ENCODE data around the gene MPC2. TPM values are rescaled to one million over a fixed set of nuclear protein-coding genes. Genes with fewer than 3 reads are reported as not detected.

Gene MPC2
- total RNA-seq, 1 donor from 2014 or later: 28.6 TPM

- Mint-ChIP-seq H3K4me1 (peaks cover under 1% of the 10 kb centered on the region), H3K9me3 (no peaks in the 10 kb centered on the region), H3K36me3 (ENCODE audit: low read depth) (peaks cover 38% of the 10 kb centered on the region), H3K27me3 (no peaks in the 10 kb centered on the region), H3K4me3 (no peak overlapping the region), H3K27ac (no peak overlapping the region)
- ChIA-PET CTCF (no interaction called here), POLR2A (interaction anchor here (1.7 kb wide), 1 partner anchor 20 kb away, joined by 9 read pairs; the partner anchor contains the start of genes DCAF6 and MPC2)
- no peak for TF ChIP-seq CTCF (IDR thresholded peaks at IDR 0.05)
- ATAC-seq (ENCODE audit: low read depth) (no peak), DNase-seq (no peak)
- intact Hi-C loops (cut with micrococcal nuclease): no loop called here
These were observed 19.9 kb downstream of the MPC2 start for GRCh38 chr1:167916766-167917511.

- no peak overlapping the region for H3K4me3 Mint-ChIP-seq
- no peaks in the 10 kb centered on the region for H3K9me3 Mint-ChIP-seq
- ChIA-PET POLR2A (no interaction called here), CTCF (no interaction called here)
- intact Hi-C loops (cut with micrococcal nuclease): no loop called here
- ATAC-seq (ENCODE audit: low read depth) (no peak), DNase-seq (no peak)
- TF ChIP-seq CTCF (IDR thresholded peaks at IDR 0.05): no peak
- no peaks in the 10 kb centered on the region for H3K4me1 Mint-ChIP-seq
- no peak overlapping the region for H3K27ac Mint-ChIP-seq
- peaks cover 37% of the 10 kb centered on the region for H3K36me3 Mint-ChIP-seq (ENCODE audit: low read depth)
- no peaks in the 10 kb centered on the region for H3K27me3 Mint-ChIP-seq
These were observed 21.3 kb downstream of the MPC2 start for GRCh38 chr1:167915569-167915968.

- Mint-ChIP-seq H3K9me3 (peaks cover 8% of the 10 kb centered on the region), H3K36me3 (ENCODE audit: low read depth) (peaks cover 29% of the 10 kb centered on the region), H3K4me1 (no peaks in the 10 kb centered on the region), H3K27me3 (peaks cover 6% of the 10 kb centered on the region), H3K4me3 (no peak within 1 kb of the TSS), H3K27ac (no peak within 1 kb of the TSS)
- ATAC-seq (ENCODE audit: low read depth) (no peak), DNase-seq (no peak)
- CTCF ChIA-PET: no interaction called here
- no peak for TF ChIP-seq CTCF (IDR thresholded peaks at IDR 0.05)
- intact Hi-C loops (cut with micrococcal nuclease): no loop called here
- POLR2A ChIA-PET: interaction anchor here (0.6 to 1.0 kb wide), 2 partner anchors 19 to 22 kb away, joined by 3 to 4 read pairs; no protein-coding TSS in a partner anchor
These were observed 22.9 kb downstream of the MPC2 start, which contains the start of gene ADCY10 for GRCh38 chr1:167913895-167914496. ADCY10 (minus strand) TSS chr1:167914134; CDS start chr1:167905140, 8,994 bp downstream.

GRCh38 chr1:167912294-167912693 lies 24.6 kb downstream of the MPC2 start:
- ATAC-seq (ENCODE audit: low read depth): no peak
- Mint-ChIP-seq H3K36me3 (ENCODE audit: low read depth) (peaks cover 19% of the 10 kb centered on the region), H3K9me3 (peaks cover 11% of the 10 kb centered on the region)

More at GRCh38 chr1:167912294-167912693, 24.6 kb downstream of the MPC2 start:
- no peak for DNase-seq
- no peak overlapping the region for H3K4me3 Mint-ChIP-seq
- H3K27me3 Mint-ChIP-seq: peaks cover 6% of the 10 kb centered on the region
- no peak overlapping the region for H3K27ac Mint-ChIP-seq
- CTCF ChIA-PET: no interaction called here
- TF ChIP-seq CTCF (IDR thresholded peaks at IDR 0.05): no peak
- H3K4me1 Mint-ChIP-seq: no peaks in the 10 kb centered on the region
- POLR2A ChIA-PET: no interaction called here
- intact Hi-C loops (cut with micrococcal nuclease): no loop called here

Data from activated B cell treated with CpG ODN at 0.5 μM for 24 hours (primary cell).